HepG2 (cell line): Measurements from ENCODE around the gene CYP4B1.

Experiments used
- RFX5 ChIP-seq: IDR thresholded peaks from 2 replicates; pipeline ENCODE4 v1.6.1; 2011; ENCODE audit warnings: low read depth, low read length, improper control_type of control experiment
- SP5 ChIP-seq: IDR thresholded peaks from 2 replicates; pipeline ENCODE4 v1.6.1; 2016; ENCODE audit warnings: low read depth, borderline replicate concordance
- ZNF253 ChIP-seq: sonication (generic); formaldehyde crosslinking; IDR thresholded peaks from 2 replicates; pipeline ENCODE4 v1.8.0; 2022; ENCODE audit warnings: mild to moderate bottlenecking, missing genetic modification reagents, borderline replicate concordance
- ZNF883 ChIP-seq: sonication (generic); formaldehyde crosslinking; IDR thresholded peaks from 2 replicates; pipeline ENCODE4 v1.5.1; 2020; ENCODE audit warnings: mild to moderate bottlenecking, missing genetic modification reagents; ENCODE audit errors: not compliant biosample characterization

DNA sequence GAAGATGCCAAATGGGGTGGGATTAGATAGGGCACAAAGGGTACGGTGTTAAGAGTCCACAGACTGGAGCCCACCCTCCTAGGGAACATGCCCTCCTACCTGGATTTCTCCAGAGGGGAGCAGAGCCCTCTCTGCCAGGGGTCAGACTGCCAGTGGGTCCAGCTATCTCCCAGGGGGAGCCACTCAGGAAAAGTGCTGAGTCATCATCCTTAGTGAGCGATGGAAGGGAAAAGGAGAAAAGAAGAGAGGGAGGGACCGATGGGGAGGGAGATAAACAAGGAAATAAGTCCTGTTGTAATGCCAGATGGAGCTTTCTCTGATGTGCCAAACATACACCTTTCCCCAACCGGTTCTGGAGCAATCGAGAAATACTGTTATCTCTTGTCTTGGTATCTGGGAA lies 30.4 kb upstream of the CYP4B1 start:
- no peak for TF ChIP-seq ZNF253 (CRISPR knock-in tag)
- no peak for TF ChIP-seq RFX5
- no peak for TF ChIP-seq SP5
- no peak for TF ChIP-seq ZNF883 (CRISPR knock-in tag)
